ENCODE measurements around the gene AVPR2. TPM values are rescaled to one million over a fixed set of nuclear protein-coding genes. Genes with fewer than 3 reads are reported as not detected.

AVPR2 gene
- total and polyA plus RNA-seq, 2 donors (not counting 1 experiment from before 2014, with no cell fraction given): 0.12 TPM; not detected in 1

GRCh38 chrX:153888344-153888743 is 16.1 kb upstream of the AVPR2 start:
- no peaks in the 10 kb centered on the region for H3K9me3 Mint-ChIP-seq (ENCODE audit: insufficient read depth)
- Histone ChIP-seq H3K27ac (ENCODE audit: low read length in 2 of 2) (no peak overlapping the region), H3K9ac (ENCODE audit: low read length) (peak overlapping the region; percentile 12), H3K36me3 (replicated peaks in 1 of 2; ENCODE audit: control extremely low read depth in 1 of 2, control insufficient read depth in 1 of 2, extremely low read depth in 1 of 2, insufficient read depth in 2 of 2, low read length in 1 of 2) (no peaks in the 10 kb centered on the region), H3K4me1 (ENCODE audit: control insufficient read depth in 2 of 2, insufficient read depth in 2 of 2, low read length in 2 of 2) (peaks cover 40 to 44% of the 10 kb centered on the region in 2 donors), H3K79me2 (ENCODE audit: control insufficient read depth, insufficient read depth, low read length) (no peaks in the 10 kb centered on the region), H3K9me3 (ENCODE audit: control extremely low read depth in 1 of 3, control insufficient read depth in 2 of 3, insufficient read depth in 1 of 3, low read length in 2 of 3) (peaks cover 0 to 3% (median 0%) of the 10 kb centered on the region in 3 donors), H3K4me2 (replicated peaks; ENCODE audit: low read depth, low read length, poor library complexity, severe bottlenecking) (peak overlapping the region; percentile 37), H3K27me3 (replicated peaks in 1 of 4; ENCODE audit: control extremely low read depth in 1 of 4, control insufficient read depth in 3 of 4, insufficient read depth in 4 of 4, low read length in 3 of 4) (peaks cover 0 to 19% (median 9%) of the 10 kb centered on the region in 4 experiments), H2AFZ (ENCODE audit: insufficient read depth, low read depth, low read length, poor library complexity, severe bottlenecking) (no peak overlapping the region), H4K20me1 (ENCODE audit: control insufficient read depth, insufficient read depth, low read length, poor library complexity, severe bottlenecking) (no peaks in the 10 kb centered on the region), H3K4me3 (ENCODE audit: control extremely low read depth in 1 of 5, extremely low read depth in 1 of 5, insufficient read depth in 1 of 5, low read depth in 2 of 5, low read length in 4 of 5) (no peak overlapping the region)
- ChIA-PET POLR2A (interaction anchor here (1.1 to 1.2 kb wide), 2 partner anchors 38 to 40 kb away, joined by 3 read pairs; no protein-coding TSS in a partner anchor), CTCF (interaction anchor here (0.7 to 1.3 kb wide), 2 partner anchors 37 to 59 kb away, joined by 3 to 5 read pairs; no protein-coding TSS in a partner anchor)
- 0% methylated on average over 2 of the region's 6 CpGs for WGBS (ENCODE audit: insufficient coverage)
- peak overlapping the region; percentile 50 for H3K27ac Mint-ChIP-seq
- peak overlapping the region; percentile 41 for H3K4me3 Mint-ChIP-seq
- TF ChIP-seq CTCF (IDR thresholded peaks at IDR 0.05) (no peak), EZH2 (IDR thresholded peaks at IDR 0.05; ENCODE audit: borderline replicate concordance, insufficient read depth, low read depth, low read length, poor library complexity, severe bottlenecking) (no peak)
- peak; percentile 80 for ATAC-seq (ENCODE audit: low read depth)
- intact Hi-C loops (cut with micrococcal nuclease): loop anchor here (5.0 kb wide), 1 partner anchor 39 kb away; the partner anchor contains the start of gene ARHGAP4
- peak; percentile 80 for DNase-seq
- peaks cover 3% of the 10 kb centered on the region for H3K27me3 Mint-ChIP-seq
- peaks cover 23% of the 10 kb centered on the region for H3K4me1 Mint-ChIP-seq

- Histone ChIP-seq H4K20me1 (ENCODE audit: control insufficient read depth, insufficient read depth, low read length, poor library complexity, severe bottlenecking) (no peaks in the 10 kb centered on the region), H3K36me3 (replicated peaks in 1 of 2; ENCODE audit: control extremely low read depth in 1 of 2, control insufficient read depth in 1 of 2, extremely low read depth in 1 of 2, insufficient read depth in 2 of 2, low read length in 1 of 2) (no peaks in the 10 kb centered on the region), H3K9me3 (ENCODE audit: control extremely low read depth in 1 of 3, control insufficient read depth in 2 of 3, insufficient read depth in 1 of 3, low read length in 2 of 3) (peaks cover 0 to 3% (median 0%) of the 10 kb centered on the region in 3 donors), H3K4me2 (replicated peaks; ENCODE audit: low read depth, low read length, poor library complexity, severe bottlenecking) (peak overlapping the region; percentile 37), H3K9ac (ENCODE audit: low read length) (no peak overlapping the region), H3K4me3 (ENCODE audit: control extremely low read depth in 1 of 5, extremely low read depth in 1 of 5, insufficient read depth in 1 of 5, low read depth in 2 of 5, low read length in 4 of 5) (no peak overlapping the region), H3K79me2 (ENCODE audit: control insufficient read depth, insufficient read depth, low read length) (no peaks in the 10 kb centered on the region), H3K27me3 (replicated peaks in 1 of 4; ENCODE audit: control extremely low read depth in 1 of 4, control insufficient read depth in 3 of 4, insufficient read depth in 4 of 4, low read length in 3 of 4) (peaks cover 0 to 12% (median 5%) of the 10 kb centered on the region in 4 experiments), H3K27ac (ENCODE audit: low read length in 2 of 2) (no peak overlapping the region), H3K4me1 (ENCODE audit: control insufficient read depth in 2 of 2, insufficient read depth in 2 of 2, low read length in 2 of 2) (peaks cover 40 to 44% of the 10 kb centered on the region in 2 donors), H2AFZ (ENCODE audit: insufficient read depth, low read depth, low read length, poor library complexity, severe bottlenecking) (no peak overlapping the region)
- peaks cover 24% of the 10 kb centered on the region for H3K4me1 Mint-ChIP-seq
- H3K27me3 Mint-ChIP-seq: peaks cover 3% of the 10 kb centered on the region
- WGBS (ENCODE audit: insufficient coverage): 100% methylated on average over 2 of the region's 6 CpGs
- ChIA-PET POLR2A (interaction anchor here (1.1 kb wide), 1 partner anchor 39 kb away, joined by 3 read pairs; no protein-coding TSS in a partner anchor), CTCF (no interaction called here)
- no peaks in the 10 kb centered on the region for H3K9me3 Mint-ChIP-seq (ENCODE audit: insufficient read depth)
- no peak for DNase-seq
- intact Hi-C loops (cut with micrococcal nuclease): loop anchor here (5.0 kb wide), 1 partner anchor 38 kb away; the partner anchor contains the start of gene ARHGAP4
- no peak overlapping the region for H3K27ac Mint-ChIP-seq
- no peak overlapping the region for H3K4me3 Mint-ChIP-seq
- TF ChIP-seq EZH2 (IDR thresholded peaks at IDR 0.05; ENCODE audit: borderline replicate concordance, insufficient read depth, low read depth, low read length, poor library complexity, severe bottlenecking) (no peak), CTCF (IDR thresholded peaks at IDR 0.05) (no peak)
- ATAC-seq (ENCODE audit: low read depth): no peak
These were observed 15.3 kb upstream of the AVPR2 start for GRCh38 chrX:153889123-153889522.
